Neural cell (in vitro differentiated cells): ENCODE data around the gene SLC38A3. TPM values are rescaled to one million over a fixed set of nuclear protein-coding genes. Genes with fewer than 3 reads are reported as not detected.

ENCODE experiments used
- H2AFZ ChIP-seq: fragments of 200-600, 300-800 bp; sonication (generic), shearing (Covaris generic); 2 replicates; pipeline ENCODE4 v1.6.0; 2014; ENCODE audit warnings: low read depth, mild to moderate bottlenecking, antibody characterized with exemption, low read length, moderate library complexity
- H3F3A ChIP-seq: fragments of 200-600 bp; shearing (Covaris generic); 2 replicates; pipeline ENCODE4 v1.6.1; 2016; ENCODE audit warnings: mild to moderate bottlenecking, moderate library complexity, mixed read lengths, antibody characterized with exemption, low read length; ENCODE audit not compliant: insufficient read depth, poor library complexity, severe bottlenecking
- H3K27ac ChIP-seq: fragments of 200-600, 300-800 bp; sonication (generic), shearing (Covaris generic); 2 replicates; pipeline ENCODE4 v1.5.1; 2014; ENCODE audit warnings: mild to moderate bottlenecking, low read length, moderate library complexity
- H3K27me3 ChIP-seq: fragments of 300-800, 200-600 bp; sonication (generic), shearing (Covaris generic); 2 replicates; pipeline ENCODE4 v1.6.0; 2014; ENCODE audit warnings: mild to moderate bottlenecking, low read depth, low read length, moderate library complexity; ENCODE audit not compliant: insufficient read depth
- H3K36me3 ChIP-seq: fragments of 300-800, 200-600 bp; sonication (generic), shearing (Covaris generic); 2 replicates; pipeline ENCODE4 v1.5.1; 2014; ENCODE audit warnings: mild to moderate bottlenecking, antibody characterized with exemption, low read length, moderate library complexity; ENCODE audit not compliant: insufficient read depth
- H3K4me2 ChIP-seq: fragments of 300-800, 200-600 bp; sonication (generic), shearing (Covaris generic); 2 replicates; pipeline ENCODE4 v1.6.0; 2014; ENCODE audit warnings: mild to moderate bottlenecking, low read length
- H3K4me3 ChIP-seq: fragments of 300-800, 200-600 bp; sonication (generic), shearing (Covaris generic); 2 replicates; pipeline ENCODE4 v1.5.1; 2014; ENCODE audit warnings: mild to moderate bottlenecking, low read length, moderate library complexity
- H3K79me2 ChIP-seq: fragments of 200-600 bp; shearing (Covaris generic); replicated peaks from 2 replicates; pipeline ENCODE4 v1.6.0; 2014; ENCODE audit warnings: mild to moderate bottlenecking, low read length, moderate library complexity; ENCODE audit not compliant: insufficient read depth
- H3K9ac ChIP-seq: fragments of 300-800, 200-600 bp; sonication (generic), shearing (Covaris generic); 2 replicates; pipeline ENCODE4 v1.6.1; 2016; ENCODE audit warnings: mild to moderate bottlenecking, low read length, mixed read lengths
- H3K9me2 ChIP-seq: fragments of 200-600 bp; shearing (Covaris generic); 2 replicates; pipeline ENCODE4 v1.6.1; 2016; ENCODE audit warnings: mild to moderate bottlenecking, low read length, mixed read lengths; ENCODE audit not compliant: insufficient read depth
- H3K9me3 ChIP-seq: fragments of 200-600, 300-800 bp; sonication (generic), shearing (Covaris generic); 2 replicates; pipeline ENCODE4 v1.6.1; 2016; ENCODE audit warnings: mild to moderate bottlenecking, mixed run types, low read length, moderate library complexity, mixed read lengths
- H4K20me1 ChIP-seq: fragments of 200-600 bp; shearing (Covaris generic); 2 replicates; pipeline ENCODE4 v1.6.1; 2016; ENCODE audit warnings: mild to moderate bottlenecking, mixed run types; ENCODE audit not compliant: insufficient read depth
- CTCF ChIP-seq: fragments of 450-650 bp; IDR thresholded peaks from 2 replicates; pipeline ENCODE4 v1.5.1; 2014; ENCODE audit warnings: antibody characterized with exemption, mild to moderate bottlenecking, moderate library complexity; ENCODE audit not compliant: poor library complexity, severe bottlenecking
- EP300 ChIP-seq: fragments of 450-650 bp; conservative IDR thresholded peaks from 2 replicates; pipeline ENCODE4 v1.6.1; 2014; ENCODE audit warnings: antibody characterized with exemption, mild to moderate bottlenecking, moderate library complexity; ENCODE audit not compliant: poor library complexity, severe bottlenecking
- EZH2 ChIP-seq: fragments of 200-600, 300-800 bp; shearing (Covaris generic), sonication (generic); IDR thresholded peaks from 2 replicates; pipeline ENCODE4 v1.6.1; 2014; ENCODE audit warnings: antibody characterized with exemption, low read length, borderline replicate concordance, mild to moderate bottlenecking; ENCODE audit not compliant: insufficient read depth, poor library complexity, severe bottlenecking
- MXI1 ChIP-seq: fragments of 450-650 bp; conservative IDR thresholded peaks from 2 replicates; pipeline ENCODE4 v1.6.1; 2014; ENCODE audit warnings: antibody characterized with exemption, mild to moderate bottlenecking; ENCODE audit not compliant: poor library complexity, severe bottlenecking
- POLR2AphosphoS5 ChIP-seq: IDR thresholded peaks from 2 replicates; pipeline ENCODE4 v1.6.1; 2012
- RAD21 ChIP-seq: fragments of 450-650 bp; conservative IDR thresholded peaks from 2 replicates; pipeline ENCODE4 v1.6.1; 2014; ENCODE audit warnings: antibody characterized with exemption, mild to moderate bottlenecking, moderate library complexity
- REST ChIP-seq: IDR thresholded peaks from 2 replicates; pipeline ENCODE4 v1.6.1; 2012; ENCODE audit warnings: borderline replicate concordance
- SMC3 ChIP-seq: fragments of 450-650 bp; conservative IDR thresholded peaks from 2 replicates; pipeline ENCODE4 v1.6.1; 2014; ENCODE audit warnings: antibody characterized with exemption, mild to moderate bottlenecking, moderate library complexity; ENCODE audit not compliant: poor library complexity
- TAF1 ChIP-seq: IDR thresholded peaks from 2 replicates; pipeline ENCODE4 v1.6.1; 2012; ENCODE audit warnings: low read depth
- polyA plus RNA-seq: library from polyadenylated mRNA; depleted of rRNA; stranded (reverse); fragments of >200 nt; gene quantifications from 2 replicates; pipeline ENCODE4 v1.2.3, GENCODE V29; 2014

Gene SLC38A3
- polyA plus RNA-seq, 1 donor from 2014 or later: not detected

GRCh38 chr3:50259432-50260026 lies 54.5 kb downstream of the SLC38A3 start:
- H4K20me1 ChIP-seq: no peaks in the 10 kb centered on the region
- H3K9me3 ChIP-seq: no peaks in the 10 kb centered on the region
- peaks cover 5% of the 10 kb centered on the region for H3F3A ChIP-seq
- no peak overlapping the region for H3K4me2 ChIP-seq
- no peak overlapping the region for H2AFZ ChIP-seq
- TF ChIP-seq RAD21: no peak
- no peak for TF ChIP-seq REST
- TF ChIP-seq TAF1: peak; percentile 6
- peak overlapping the region; percentile 95 for H3K9ac ChIP-seq
- no peaks in the 10 kb centered on the region for H3K79me2 ChIP-seq
- no peaks in the 10 kb centered on the region for H3K9me2 ChIP-seq
- no peaks in the 10 kb centered on the region for H3K27me3 ChIP-seq
- H3K27ac ChIP-seq: peak overlapping the region; percentile 90
- H3K4me3 ChIP-seq: peak overlapping the region; percentile 69
- peaks cover 5% of the 10 kb centered on the region for H3K36me3 ChIP-seq

GRCh38 chr3:50260027-50260941 lies 55.2 kb downstream of the SLC38A3 start:
- Histone ChIP-seq H3K4me2 (peak overlapping the region; percentile 59), H3K9ac (peak overlapping the region; percentile 95), H3K4me3 (peak overlapping the region; percentile 69), H3F3A (peaks cover 5% of the 10 kb centered on the region), H3K79me2 (no peaks in the 10 kb centered on the region), H3K9me3 (no peaks in the 10 kb centered on the region), H3K27me3 (no peaks in the 10 kb centered on the region), H2AFZ (peak overlapping the region; percentile 33), H3K27ac (peak overlapping the region; percentile 90), H4K20me1 (no peaks in the 10 kb centered on the region), H3K36me3 (peaks cover 5% of the 10 kb centered on the region), H3K9me2 (no peaks in the 10 kb centered on the region)
- TF ChIP-seq REST: peak; percentile 42
- peak; percentile 71 for TF ChIP-seq RAD21
- peak; percentile 55 for TF ChIP-seq EP300
- no peak for TF ChIP-seq TAF1
- peak; percentile 52 for TF ChIP-seq MXI1
- peak; percentile 78 for TF ChIP-seq SMC3
- peak; percentile 98 for TF ChIP-seq CTCF
- TF ChIP-seq EZH2: no peak
- TF ChIP-seq POLR2AphosphoS5: peak; percentile 64
